PFSK-1 (cell line): ENCODE results near the gene ZDHHC12.

Experiments
- FOXP2 ChIP-seq: optimal IDR thresholded peaks from 2 replicates; pipeline ENCODE3; 2011; ENCODE audit warnings: borderline replicate concordance, control low read depth, inconsistent platforms; ENCODE audit not compliant: insufficient read depth; ENCODE audit errors: extremely low read length, extremely low read depth
- POLR2AphosphoS5 ChIP-seq: IDR thresholded peaks from 2 replicates; pipeline ENCODE4 v1.6.1; 2012; ENCODE audit warnings: low read depth, mild to moderate bottlenecking, control low read depth, low read length, moderate library complexity
- SIN3A ChIP-seq: IDR thresholded peaks from 2 replicates; pipeline ENCODE4 v1.6.1; 2012; ENCODE audit warnings: mild to moderate bottlenecking, low read length, moderate library complexity, borderline replicate concordance; ENCODE audit not compliant: insufficient read depth
- TAF1 ChIP-seq: IDR thresholded peaks from 2 replicates; pipeline ENCODE4 v1.6.1; 2012; ENCODE audit warnings: low read length, control low read depth, borderline replicate concordance; ENCODE audit not compliant: insufficient read depth
- TF ChIP-seq, protein P1 (sequence below), 2 experiments: IDR thresholded peaks; 2 replicates each; pipeline versions ENCODE4 v1.6.1 to v1.8.0; 2011 to 2012; ENCODE audit warnings: low read depth in 2 of 2, low read length in 2 of 2, control low read depth in 1 of 2, inconsistent platforms in 1 of 2, mild to moderate bottlenecking in 1 of 2, moderate library complexity in 1 of 2; ENCODE audit not compliant: insufficient read depth in 1 of 2

ZDHHC12 gene

DNA sequence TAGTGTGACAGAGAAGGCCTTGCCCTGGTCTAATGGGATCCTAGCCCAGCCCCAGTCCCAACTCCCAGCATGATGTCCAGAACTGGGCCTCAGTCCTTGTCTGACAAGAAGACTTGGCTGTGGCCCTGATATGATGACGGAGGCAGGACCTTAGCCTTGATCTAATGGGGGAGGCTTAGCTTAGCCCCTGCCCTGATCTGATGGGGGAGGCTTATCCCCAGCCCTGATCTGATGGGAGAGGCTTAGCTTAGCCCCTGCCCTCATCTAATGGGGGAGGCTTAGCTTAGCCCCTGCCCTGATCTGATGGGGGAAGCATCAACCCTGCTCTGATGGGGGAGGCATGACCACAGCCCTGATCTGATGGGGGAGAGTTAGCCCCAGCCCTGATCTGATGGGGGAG, 17.9 kb downstream of the ZDHHC12 start:
- TF ChIP-seq POLR2AphosphoS5 (no peak), FOXP2 (no peak), TAF1 (no peak), SIN3A (no peak)
- TF ChIP-seq, protein P1, sequence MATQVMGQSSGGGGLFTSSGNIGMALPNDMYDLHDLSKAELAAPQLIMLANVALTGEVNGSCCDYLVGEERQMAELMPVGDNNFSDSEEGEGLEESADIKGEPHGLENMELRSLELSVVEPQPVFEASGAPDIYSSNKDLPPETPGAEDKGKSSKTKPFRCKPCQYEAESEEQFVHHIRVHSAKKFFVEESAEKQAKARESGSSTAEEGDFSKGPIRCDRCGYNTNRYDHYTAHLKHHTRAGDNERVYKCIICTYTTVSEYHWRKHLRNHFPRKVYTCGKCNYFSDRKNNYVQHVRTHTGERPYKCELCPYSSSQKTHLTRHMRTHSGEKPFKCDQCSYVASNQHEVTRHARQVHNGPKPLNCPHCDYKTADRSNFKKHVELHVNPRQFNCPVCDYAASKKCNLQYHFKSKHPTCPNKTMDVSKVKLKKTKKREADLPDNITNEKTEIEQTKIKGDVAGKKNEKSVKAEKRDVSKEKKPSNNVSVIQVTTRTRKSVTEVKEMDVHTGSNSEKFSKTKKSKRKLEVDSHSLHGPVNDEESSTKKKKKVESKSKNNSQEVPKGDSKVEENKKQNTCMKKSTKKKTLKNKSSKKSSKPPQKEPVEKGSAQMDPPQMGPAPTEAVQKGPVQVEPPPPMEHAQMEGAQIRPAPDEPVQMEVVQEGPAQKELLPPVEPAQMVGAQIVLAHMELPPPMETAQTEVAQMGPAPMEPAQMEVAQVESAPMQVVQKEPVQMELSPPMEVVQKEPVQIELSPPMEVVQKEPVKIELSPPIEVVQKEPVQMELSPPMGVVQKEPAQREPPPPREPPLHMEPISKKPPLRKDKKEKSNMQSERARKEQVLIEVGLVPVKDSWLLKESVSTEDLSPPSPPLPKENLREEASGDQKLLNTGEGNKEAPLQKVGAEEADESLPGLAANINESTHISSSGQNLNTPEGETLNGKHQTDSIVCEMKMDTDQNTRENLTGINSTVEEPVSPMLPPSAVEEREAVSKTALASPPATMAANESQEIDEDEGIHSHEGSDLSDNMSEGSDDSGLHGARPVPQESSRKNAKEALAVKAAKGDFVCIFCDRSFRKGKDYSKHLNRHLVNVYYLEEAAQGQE (IDR thresholded peaks at IDR 0.05; ENCODE audit: insufficient read depth in 1 of 2, low read depth in 2 of 2, low read length in 2 of 2): no peak

DNA sequence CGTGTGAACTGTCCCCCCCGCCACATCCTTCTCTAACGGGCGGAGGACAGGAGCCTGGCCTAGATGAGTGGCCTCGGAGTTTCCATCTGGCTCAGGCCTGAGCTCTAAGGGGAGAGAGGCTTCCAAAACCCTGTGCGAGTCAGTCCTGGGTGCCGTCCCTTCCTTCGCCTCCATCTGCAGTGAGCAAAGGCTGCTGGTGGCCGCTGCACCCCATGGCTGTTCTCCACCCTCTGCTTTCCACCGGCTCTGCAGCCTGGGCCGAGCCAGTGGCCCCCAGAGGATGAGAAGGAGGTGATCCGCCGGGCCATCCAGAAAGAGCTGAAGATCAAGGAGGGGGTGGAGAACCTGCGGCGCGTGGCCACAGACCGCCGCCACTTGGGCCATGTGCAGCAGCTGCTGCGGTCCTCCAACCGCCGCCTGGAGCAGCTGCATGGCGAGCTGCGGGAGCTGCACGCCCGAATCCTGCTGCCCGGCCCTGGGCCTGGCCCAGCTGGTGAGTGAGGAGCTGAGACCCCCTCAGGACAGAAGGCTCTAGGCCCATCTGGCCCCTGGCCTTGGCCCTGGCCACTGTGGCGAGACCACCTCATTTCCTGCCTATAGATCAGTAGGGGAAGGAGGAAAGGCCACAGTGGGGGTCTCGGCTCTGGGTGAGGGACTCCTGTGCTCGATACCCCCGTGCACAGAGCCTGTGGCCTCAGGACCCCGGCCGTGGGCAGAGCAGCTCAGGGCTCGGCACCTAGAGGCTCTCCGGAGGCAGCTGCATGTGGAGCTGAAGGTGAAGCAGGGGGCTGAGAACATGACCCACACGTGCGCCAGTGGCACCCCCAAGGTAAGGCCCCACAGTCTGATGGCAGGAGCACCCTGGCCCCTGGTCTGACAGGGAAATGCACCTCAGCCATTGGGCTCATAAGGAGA, 18.6 kb downstream of the ZDHHC12 start:
- TF ChIP-seq SIN3A (no peak), TAF1 (no peak), FOXP2 (no peak), POLR2AphosphoS5 (no peak)
- TF ChIP-seq, protein P1 (IDR thresholded peaks at IDR 0.05; ENCODE audit: insufficient read depth in 1 of 2, low read depth in 2 of 2, low read length in 2 of 2): no peak

GRCh38 chr9:128704356-128704670, 19.6 kb downstream of the ZDHHC12 start:
- TF ChIP-seq FOXP2 (no peak), TAF1 (no peak), POLR2AphosphoS5 (no peak), SIN3A (no peak)
- TF ChIP-seq, protein P1 (IDR thresholded peaks at IDR 0.05; ENCODE audit: insufficient read depth in 1 of 2, low read depth in 2 of 2, low read length in 2 of 2): no peak

GRCh38 chr9:128703616-128704355, 20.1 kb downstream of the ZDHHC12 start:
- no peak for TF ChIP-seq SIN3A
- TF ChIP-seq TAF1: no peak
- TF ChIP-seq, protein P1 (IDR thresholded peaks at IDR 0.05; ENCODE audit: insufficient read depth in 1 of 2, low read depth in 2 of 2, low read length in 2 of 2): no peak
- TF ChIP-seq FOXP2: no peak
- no peak for TF ChIP-seq POLR2AphosphoS5
